Activated T-helper 9 cell treated with anti-CD3 and anti-CD28 coated beads, Interleukin-2, amount 50 U/mL, for 16 hours (primary cell): ENCODE results near the gene E2F2.
A peak's percentile ranks its signal among the peaks of the same experiment; 100 is the strongest.
"Not testable (repeated sequence)": the region's sequence is repeated elsewhere in the genome, so short reads cannot be mapped to it uniquely, and the experiment has no call there.

ENCODE experiments used
- DNase-seq: peaks from one replicate; pipeline ENCODE4 v3.0.0-alpha.2; 2020; ENCODE audit warnings: low read depth

E2F2 gene

DNA sequence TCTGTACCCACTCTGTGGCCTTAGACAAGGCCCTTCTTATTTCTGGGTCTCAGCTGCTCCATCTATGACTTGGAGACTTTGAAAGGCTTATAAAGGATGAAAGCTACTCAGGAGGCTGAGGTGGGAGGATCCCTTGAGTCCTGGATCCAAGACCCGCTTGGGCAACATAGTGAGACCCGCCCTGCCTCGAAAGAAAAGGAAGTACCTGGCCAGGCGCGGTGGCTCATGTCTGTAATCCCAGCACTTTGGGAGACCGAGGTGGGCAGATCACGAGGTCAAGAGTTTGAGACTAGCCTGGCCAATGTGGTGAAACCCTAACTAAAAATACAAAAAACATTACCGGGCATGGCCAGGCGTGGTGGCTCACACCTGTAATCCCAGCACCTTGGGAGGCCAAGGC is 14.8 kb upstream of the E2F2 start:
- DNase-seq = no peak

- peak; percentile 54 for DNase-seq
Measured at GRCh38 chr1:23544444-23545389, 13.7 kb upstream of the E2F2 start.

DNA sequence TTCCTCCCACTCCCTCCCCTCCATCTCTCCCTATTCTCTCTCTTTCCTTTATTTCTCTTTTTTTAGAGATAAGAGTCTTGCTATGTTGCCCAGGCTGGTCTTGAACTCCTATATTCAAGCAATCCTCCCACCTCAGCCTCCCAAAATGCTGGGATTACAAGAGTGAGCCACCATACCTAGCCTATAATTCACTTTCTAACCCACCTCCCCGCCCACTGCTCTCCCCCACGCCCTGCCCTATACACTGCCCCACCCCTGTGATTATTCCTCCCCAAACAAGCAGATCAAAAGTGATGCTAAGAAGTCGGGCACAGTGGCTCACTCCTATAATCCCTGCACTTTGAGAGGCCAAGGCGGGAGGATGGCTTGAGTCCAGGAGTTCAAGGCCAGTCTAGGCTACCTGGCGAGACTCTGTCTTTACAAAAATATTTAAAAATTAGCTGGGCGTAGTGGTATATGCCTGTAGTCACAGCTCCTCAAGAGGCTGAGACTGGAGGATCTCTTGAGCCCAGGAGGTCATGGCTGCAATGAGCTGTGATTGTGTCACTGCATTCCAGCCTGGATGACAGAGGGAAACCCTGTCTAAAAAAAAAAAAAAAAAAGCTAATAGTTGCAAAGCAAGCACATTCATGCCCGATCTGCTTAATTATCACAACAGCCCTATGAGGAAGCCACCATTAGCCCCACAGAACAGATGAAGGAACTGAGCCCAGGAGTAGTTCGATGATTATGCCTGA is 12.8 kb upstream of the E2F2 start:
- DNase-seq = no peak

DNA sequence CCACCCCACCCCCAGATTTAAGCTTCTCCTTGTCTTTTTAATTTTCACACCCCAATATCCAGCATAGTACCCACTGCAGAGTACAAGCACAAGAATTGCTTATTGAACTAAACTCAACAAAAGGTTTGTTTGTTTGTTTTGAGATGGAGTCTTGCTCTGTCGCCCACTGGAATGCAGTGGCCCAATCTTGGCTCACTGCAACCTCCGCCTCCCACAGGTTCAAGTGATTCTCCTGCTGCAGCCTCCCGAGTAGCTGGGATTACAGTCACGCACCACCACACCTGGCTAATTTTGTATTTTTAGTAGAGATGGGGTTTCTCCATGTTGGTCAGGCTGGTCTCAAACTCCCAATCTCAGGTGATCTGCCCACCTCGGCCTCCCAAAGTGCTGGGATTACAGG is 11.9 kb upstream of the E2F2 start:
- not testable (repeated sequence) for DNase-seq

DNA sequence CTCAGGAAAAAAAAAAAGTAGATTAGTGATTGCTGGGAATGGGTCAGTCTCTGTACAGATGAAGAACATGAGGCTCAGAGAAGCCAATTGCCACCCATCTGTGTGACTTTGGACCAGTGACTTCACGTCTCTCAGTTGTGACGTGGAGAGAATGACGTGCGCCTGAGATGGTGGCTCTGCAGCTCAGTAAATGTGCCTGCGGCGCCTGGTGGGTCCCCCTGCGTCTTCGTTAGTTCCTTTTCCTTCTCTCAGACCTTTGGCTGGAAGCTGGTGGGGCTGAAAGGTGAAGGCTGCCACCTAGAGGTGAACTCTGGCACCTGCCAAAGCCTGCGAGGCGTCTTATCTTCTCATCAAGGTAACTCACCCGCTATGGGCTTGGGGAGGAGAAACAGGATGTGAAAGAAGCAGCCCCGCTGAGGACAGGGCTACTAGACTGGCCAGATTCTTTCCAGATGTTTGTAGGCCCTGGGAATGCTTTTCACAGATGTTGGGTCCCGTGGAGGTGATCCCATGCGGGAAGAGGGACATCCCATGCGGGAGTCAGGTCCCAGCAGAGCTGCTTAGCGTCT is 8.7 kb upstream of the E2F2 start:
- DNase-seq = peak; percentile 82

DNA sequence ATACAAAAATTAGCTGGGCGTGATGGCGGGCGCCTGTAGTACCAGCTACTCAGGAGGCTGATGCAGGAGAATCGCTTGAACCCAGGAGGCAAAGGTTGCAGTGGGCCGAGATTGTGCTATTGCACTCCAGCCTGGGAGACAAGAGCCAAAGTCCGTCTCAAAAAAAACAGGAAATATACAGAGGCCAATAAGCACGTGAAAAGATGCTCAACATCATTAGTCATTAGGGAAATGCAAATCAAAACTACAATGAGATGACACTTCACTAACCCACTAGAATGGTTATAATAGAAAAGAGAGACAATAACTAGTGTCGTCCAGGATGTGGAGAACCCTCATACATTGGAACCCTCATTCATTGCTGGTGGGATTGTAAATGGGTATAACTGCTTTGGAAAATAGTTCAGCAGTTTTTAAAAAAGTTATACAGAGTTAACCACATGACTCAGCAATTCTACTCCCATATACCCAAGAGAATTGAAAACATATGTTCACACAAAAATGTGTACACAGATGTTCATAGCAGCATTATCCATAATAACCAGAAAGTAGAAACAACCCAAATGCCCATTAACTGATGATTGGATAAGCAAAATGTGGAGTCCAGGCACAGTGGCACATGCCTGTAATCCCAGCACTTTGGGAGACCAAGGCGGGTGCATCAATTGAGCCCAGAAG is 6.4 kb upstream of the E2F2 start:
- DNase-seq = no peak

DNA sequence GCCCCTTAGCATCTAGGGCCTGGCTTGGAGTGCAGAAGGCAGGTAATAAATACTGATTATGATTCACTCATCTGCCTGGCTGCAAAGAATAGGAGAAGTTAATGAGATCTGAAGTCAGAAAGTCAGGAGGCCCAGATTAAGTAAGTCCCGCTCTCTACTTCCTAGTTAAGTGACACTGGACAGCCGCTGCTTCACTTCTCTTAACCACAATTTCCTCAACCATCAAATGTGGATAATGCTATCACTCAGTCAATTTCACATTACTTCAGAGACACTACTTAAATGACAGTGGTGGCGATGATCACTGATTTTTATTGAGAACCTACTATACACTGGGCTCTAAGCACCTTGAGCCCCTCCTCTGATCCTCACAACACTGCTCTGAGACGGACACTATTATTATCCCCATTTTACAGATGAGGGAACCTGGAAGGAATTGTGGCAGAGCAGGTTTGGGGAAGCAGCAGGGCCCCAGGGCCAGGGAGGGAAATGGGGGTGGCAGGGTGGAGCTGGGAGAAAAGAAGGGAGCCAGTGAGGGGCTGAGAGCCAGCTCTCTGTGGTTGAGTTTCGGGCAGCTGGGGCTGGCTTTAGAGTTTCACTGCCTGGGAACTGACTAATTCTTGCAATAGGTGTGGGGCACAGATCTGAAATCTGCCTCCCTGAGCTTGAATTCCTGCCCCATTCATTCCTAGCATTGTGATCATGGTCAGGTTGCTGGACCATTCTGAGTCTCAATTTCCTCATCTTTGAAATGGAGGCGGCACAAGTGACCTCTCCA is 2.4 kb upstream of the E2F2 start:
- DNase-seq = no peak

- no peak for DNase-seq
Measured at GRCh38 chr1:23531562-23532094, 595 bp upstream of the E2F2 start.

DNA sequence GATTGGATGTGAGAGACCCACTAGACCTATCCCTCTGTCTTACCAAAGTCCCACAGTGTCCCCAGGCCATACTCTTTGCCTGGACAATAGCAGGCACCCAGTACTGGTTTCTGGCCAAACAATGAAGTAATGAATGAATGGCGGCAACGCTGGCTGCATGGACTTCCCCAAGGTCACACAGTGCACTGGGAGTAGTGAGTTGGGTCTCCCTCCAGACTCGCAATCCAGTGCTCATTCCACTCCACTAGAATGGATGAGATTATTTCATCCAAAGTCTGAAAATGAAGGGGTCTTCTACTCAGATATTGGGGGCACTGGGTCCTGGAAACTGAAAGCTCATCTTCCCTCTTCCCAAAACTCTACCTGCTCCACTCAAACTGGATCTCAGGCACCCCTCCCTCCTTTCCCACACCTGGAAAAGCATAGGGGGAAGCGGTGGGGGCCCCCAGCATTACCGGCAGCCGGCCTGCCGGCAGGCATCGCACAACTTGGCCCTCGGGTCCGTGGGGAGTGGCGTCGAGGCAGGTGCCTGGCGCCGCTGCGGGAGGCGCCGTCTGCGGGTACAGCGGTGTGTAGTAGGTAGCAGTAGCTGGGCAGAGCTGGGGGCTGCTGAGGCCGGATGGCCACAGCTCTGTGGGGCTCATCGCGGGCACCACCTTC is 816 bp downstream of the E2F2 start:
- no peak for DNase-seq

DNA sequence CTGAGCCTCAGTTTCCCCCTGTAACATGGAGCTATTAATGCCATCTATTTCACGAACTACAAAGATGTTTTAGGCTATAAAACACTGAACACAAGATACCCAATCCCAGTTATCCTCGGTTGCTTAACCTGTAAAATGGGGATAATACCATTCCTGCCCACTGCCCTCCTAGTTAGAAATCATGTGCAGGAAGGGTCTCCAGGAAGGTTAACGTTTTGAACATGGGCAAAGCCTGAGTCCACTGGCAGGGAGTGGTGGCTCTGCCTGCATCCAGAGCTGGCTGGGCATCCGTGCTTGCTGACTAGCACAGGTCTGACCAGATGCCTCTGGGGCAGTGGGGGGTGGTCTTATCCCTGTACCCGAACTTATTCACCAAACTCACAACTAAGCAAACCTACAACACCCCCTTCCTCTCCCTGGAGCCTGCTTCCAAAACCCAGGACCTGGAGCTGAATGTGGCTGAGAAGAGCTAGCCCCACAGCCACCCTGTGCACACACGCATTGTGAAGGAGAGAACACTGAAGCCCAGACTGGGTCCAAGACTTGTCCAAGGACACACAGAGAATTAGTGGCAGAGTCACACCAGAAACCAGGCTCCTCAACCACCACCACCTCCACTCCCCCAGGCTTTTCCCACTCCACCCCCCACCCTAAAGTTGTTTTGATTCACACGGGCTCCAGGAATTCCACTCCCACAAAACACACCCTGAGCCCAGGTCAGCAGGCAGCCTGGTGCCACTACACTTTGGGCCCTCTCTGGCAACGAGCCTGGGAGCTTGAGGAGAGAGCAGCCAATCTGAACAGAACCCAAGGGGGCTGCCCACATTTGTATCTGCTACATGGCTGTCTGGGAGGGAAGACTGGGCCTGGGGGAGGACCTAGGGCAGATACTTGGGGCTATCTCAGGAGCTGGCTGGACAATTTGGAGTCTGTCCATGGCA is 1.6 kb downstream of the E2F2 start:
- DNase-seq = no peak

GRCh38 chr1:23528250-23528978 is 2.6 kb downstream of the E2F2 start:
- DNase-seq = peak; percentile 69

GRCh38 chr1:23527900-23528249 is 3.2 kb downstream of the E2F2 start:
- DNase-seq = no peak

DNA sequence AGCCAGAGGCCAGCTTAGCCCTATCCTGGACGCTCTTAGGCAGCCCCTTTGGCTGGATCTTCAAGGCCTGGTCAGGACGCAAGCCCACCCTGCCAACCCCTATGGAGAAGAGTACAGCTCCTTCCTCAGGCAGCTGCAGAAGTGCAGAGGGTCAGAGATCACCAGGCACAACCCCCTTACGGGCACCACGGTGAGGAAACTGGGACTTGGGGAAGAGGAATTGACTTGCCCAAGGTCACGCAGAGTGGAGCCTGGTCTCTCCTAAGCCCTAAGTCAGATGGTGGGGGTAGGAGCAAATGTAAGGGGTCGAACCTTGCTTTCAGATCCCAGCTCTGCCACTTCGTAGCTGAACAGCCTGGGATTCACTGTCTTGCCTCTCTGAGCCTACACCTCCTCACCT is 3.7 kb downstream of the E2F2 start:
- DNase-seq = no peak

DNA sequence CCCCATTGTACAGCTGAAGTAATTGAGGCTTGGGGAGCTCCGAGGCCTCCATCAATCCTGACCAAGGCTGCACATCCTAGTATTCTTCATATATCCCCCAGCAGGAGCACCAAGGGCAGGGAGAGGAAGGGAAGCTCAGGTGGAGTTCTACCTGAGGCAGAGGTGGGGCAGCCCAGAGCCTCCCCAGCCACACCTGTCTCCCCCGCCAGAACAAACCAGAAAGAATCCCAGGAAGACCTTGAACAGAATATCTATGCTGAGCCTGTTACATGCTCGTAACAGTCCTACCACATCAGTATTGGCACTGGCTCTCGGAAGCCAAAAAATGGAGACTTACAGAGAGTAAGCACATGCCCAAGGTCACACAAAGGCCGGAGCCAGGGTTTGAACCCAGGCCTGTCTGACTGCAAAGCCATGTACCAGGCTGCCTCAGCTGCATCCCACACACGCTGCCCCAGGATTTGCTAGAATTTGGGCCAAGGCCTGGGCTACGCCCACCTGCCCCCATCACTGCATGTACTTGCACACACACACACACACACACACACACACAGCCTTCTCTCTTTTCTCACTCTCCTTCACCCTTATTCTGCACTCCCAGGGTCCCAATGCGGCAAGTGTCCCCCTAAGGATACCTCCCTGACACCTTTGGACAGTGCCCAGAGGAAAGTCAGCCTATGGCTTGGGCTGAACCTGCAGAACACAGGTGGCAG is 4.5 kb downstream of the E2F2 start:
- DNase-seq = no peak

GRCh38 chr1:23525558-23526250 is 5.3 kb downstream of the E2F2 start:
- DNase-seq = no peak

DNA sequence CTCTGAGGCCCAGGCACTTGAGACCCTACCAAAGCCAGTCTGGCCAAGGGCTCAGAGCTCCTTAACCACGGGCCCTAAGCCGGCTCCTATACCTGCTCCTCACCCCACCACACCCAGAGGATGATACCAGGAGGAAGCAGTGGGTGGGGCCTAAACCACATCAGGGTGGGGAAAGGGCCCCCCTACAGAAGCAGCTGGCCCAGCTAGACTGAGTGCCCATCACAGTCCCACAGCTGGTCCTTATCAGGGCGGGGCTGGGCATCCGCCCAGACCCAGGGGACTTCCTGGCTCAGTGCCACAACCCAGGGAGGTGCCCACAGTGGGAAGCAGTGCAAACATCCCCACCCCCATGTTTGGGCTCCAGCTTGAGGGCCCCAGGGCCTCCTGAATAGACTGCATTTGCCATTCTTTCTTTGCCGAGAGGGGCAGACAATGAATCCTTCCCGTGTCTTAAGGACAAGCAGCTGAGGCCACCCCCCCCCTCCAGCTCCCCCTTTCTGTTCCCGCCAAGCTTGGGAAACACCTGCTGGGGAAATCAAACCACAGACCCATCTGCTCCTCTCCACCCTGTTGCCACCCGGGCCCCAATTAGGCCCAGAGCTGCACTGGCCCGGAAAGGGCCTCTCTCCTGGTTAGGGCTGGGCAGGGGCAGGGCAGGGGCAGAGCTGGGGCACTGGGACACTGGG is 6.2 kb downstream of the E2F2 start:
- no peak for DNase-seq

GRCh38 chr1:23524163-23524562 is 6.9 kb downstream of the E2F2 start:
- DNase-seq = no peak
